ENCODE results near the gene PDZRN3.

The PDZRN3 gene

GRCh38 chr3:73555076-73555475 is 69.7 kb downstream of the PDZRN3 start:
- no peak overlapping the region for H3K4me3 ChIP-seq (ENCODE audit: low read depth, low read length)
- TF ChIP-seq CTCF (IDR thresholded peaks at IDR 0.05; ENCODE audit: insufficient read depth, low read depth, low read length, missing control alignments) = no peak
- DNase-seq (ENCODE audit: low read depth) = no peak

GRCh38 chr3:73552700-73553099 is 72.0 kb downstream of the PDZRN3 start:
- DNase-seq (ENCODE audit: low read depth) = no peak

GRCh38 chr3:73550032-73550431 is 74.7 kb downstream of the PDZRN3 start:
- DNase-seq (ENCODE audit: low read depth) = no peak
- no peak overlapping the region for H3K4me3 ChIP-seq (ENCODE audit: low read depth, low read length)
- no peak for TF ChIP-seq CTCF (IDR thresholded peaks at IDR 0.05; ENCODE audit: insufficient read depth, low read depth, low read length, missing control alignments)

More at GRCh38 chr3:73552700-73553099, 72.0 kb downstream of the PDZRN3 start:
- no peak overlapping the region for H3K4me3 ChIP-seq (ENCODE audit: low read depth, low read length)
- no peak for TF ChIP-seq CTCF (IDR thresholded peaks at IDR 0.05; ENCODE audit: insufficient read depth, low read depth, low read length, missing control alignments)

GRCh38 chr3:73549051-73549600 is 75.6 kb downstream of the PDZRN3 start:
- no peak for TF ChIP-seq CTCF (IDR thresholded peaks at IDR 0.05; ENCODE audit: insufficient read depth, low read depth, low read length, missing control alignments)
- no peak overlapping the region for H3K4me3 ChIP-seq (ENCODE audit: low read depth, low read length)
- DNase-seq (ENCODE audit: low read depth) = no peak

GRCh38 chr3:73548436-73548835 is 76.3 kb downstream of the PDZRN3 start:
- no peak for DNase-seq (ENCODE audit: low read depth)
- H3K4me3 ChIP-seq (ENCODE audit: low read depth, low read length) = no peak overlapping the region
- no peak for TF ChIP-seq CTCF (IDR thresholded peaks at IDR 0.05; ENCODE audit: insufficient read depth, low read depth, low read length, missing control alignments)

GRCh38 chr3:73547427-73548248 is 77.1 kb downstream of the PDZRN3 start:
- TF ChIP-seq CTCF (IDR thresholded peaks at IDR 0.05; ENCODE audit: insufficient read depth, low read depth, low read length, missing control alignments) = no peak
- no peak overlapping the region for H3K4me3 ChIP-seq (ENCODE audit: low read depth, low read length)
- DNase-seq (ENCODE audit: low read depth) = no peak

Measured in GM12865 (cell line).